Measurements from ENCODE around the gene KRTAP5-8. TPM values are rescaled to one million over a fixed set of nuclear protein-coding genes. Genes with fewer than 3 reads are reported as not detected.

Gene KRTAP5-8
- total RNA-seq, 2 experiments from 2014 or later: not detected

- intact Hi-C loops (cut with micrococcal nuclease): no loop called here
- H3K36me3 Mint-ChIP-seq (ENCODE audit: low read depth): peaks cover 61% of the 10 kb centered on the region
- H3K27ac Mint-ChIP-seq: peak overlapping the region; percentile 57
- ChIA-PET POLR2A (no interaction called here), CTCF (no interaction called here)
- no peaks in the 10 kb centered on the region for H3K27me3 Mint-ChIP-seq
- no peak overlapping the region for H3K4me3 Mint-ChIP-seq
- no peak for TF ChIP-seq CTCF (IDR thresholded peaks at IDR 0.05)
- DNase-seq (no peak), ATAC-seq (no peak)
- H3K4me1 Mint-ChIP-seq (ENCODE audit: low read depth): no peaks in the 10 kb centered on the region
- no peaks in the 10 kb centered on the region for H3K9me3 Mint-ChIP-seq
These were observed 38.7 kb upstream of the KRTAP5-8 start for GRCh38 chr11:71499125-71499524.

GRCh38 chr11:71499546-71499945, 38.3 kb upstream of the KRTAP5-8 start:
- intact Hi-C loops (cut with micrococcal nuclease): no loop called here
- ATAC-seq: no peak
- no peak overlapping the region for H3K4me3 Mint-ChIP-seq
- CTCF ChIA-PET: no interaction called here
- DNase-seq: no peak
- no peaks in the 10 kb centered on the region for H3K4me1 Mint-ChIP-seq (ENCODE audit: low read depth)
- H3K9me3 Mint-ChIP-seq: no peaks in the 10 kb centered on the region
- H3K27me3 Mint-ChIP-seq: no peaks in the 10 kb centered on the region
- no peak overlapping the region for H3K27ac Mint-ChIP-seq
- no peak for TF ChIP-seq CTCF (IDR thresholded peaks at IDR 0.05)
- peaks cover 61% of the 10 kb centered on the region for H3K36me3 Mint-ChIP-seq (ENCODE audit: low read depth)
- POLR2A ChIA-PET: no interaction called here

GRCh38 chr11:71500601-71501021, 37.2 kb upstream of the KRTAP5-8 start:
- Mint-ChIP-seq H3K4me3 (no peak overlapping the region), H3K36me3 (ENCODE audit: low read depth) (peaks cover 60% of the 10 kb centered on the region)
- POLR2A ChIA-PET: no interaction called here

GRCh38 chr11:71501071-71501985, 36.5 kb upstream of the KRTAP5-8 start:
- no peak for TF ChIP-seq CTCF (IDR thresholded peaks at IDR 0.05)
- ATAC-seq: no peak
- no peak overlapping the region for H3K4me3 Mint-ChIP-seq
- intact Hi-C loops (cut with micrococcal nuclease): no loop called here
- H3K9me3 Mint-ChIP-seq: peaks cover 4% of the 10 kb centered on the region
- H3K4me1 Mint-ChIP-seq (ENCODE audit: low read depth): no peaks in the 10 kb centered on the region
- ChIA-PET POLR2A (no interaction called here), CTCF (no interaction called here)
- H3K27me3 Mint-ChIP-seq: no peaks in the 10 kb centered on the region
- H3K27ac Mint-ChIP-seq: no peak overlapping the region
- no peak for DNase-seq
- peaks cover 64% of the 10 kb centered on the region for H3K36me3 Mint-ChIP-seq (ENCODE audit: low read depth)

More at GRCh38 chr11:71500601-71501021, 37.2 kb upstream of the KRTAP5-8 start:
- H3K27ac Mint-ChIP-seq: no peak overlapping the region
- CTCF ChIA-PET: no interaction called here
- ATAC-seq (no peak), DNase-seq (no peak)
- no peak for TF ChIP-seq CTCF (IDR thresholded peaks at IDR 0.05)
- no peaks in the 10 kb centered on the region for H3K4me1 Mint-ChIP-seq (ENCODE audit: low read depth)
- no peaks in the 10 kb centered on the region for H3K27me3 Mint-ChIP-seq
- no peaks in the 10 kb centered on the region for H3K9me3 Mint-ChIP-seq
- intact Hi-C loops (cut with micrococcal nuclease): no loop called here

GRCh38 chr11:71502026-71502425, 35.8 kb upstream of the KRTAP5-8 start:
- POLR2A ChIA-PET: no interaction called here
- Mint-ChIP-seq H3K4me3 (no peak overlapping the region), H3K36me3 (ENCODE audit: low read depth) (peaks cover 64% of the 10 kb centered on the region), H3K4me1 (ENCODE audit: low read depth) (no peaks in the 10 kb centered on the region), H3K9me3 (peaks cover 11% of the 10 kb centered on the region), H3K27ac (no peak overlapping the region), H3K27me3 (no peaks in the 10 kb centered on the region)
- intact Hi-C loops (cut with micrococcal nuclease): no loop called here
- no peak for TF ChIP-seq CTCF (IDR thresholded peaks at IDR 0.05)
- no peak for ATAC-seq
- CTCF ChIA-PET: no interaction called here
- no peak for DNase-seq

Data from activated CD8-positive, alpha-beta T cell treated with anti-CD3 and anti-CD28 coated beads for 36 hours (primary cell).